ENCODE measurements around the gene KIRREL1. TPM values are rescaled to one million over a fixed set of nuclear protein-coding genes. Genes with fewer than 3 reads are reported as not detected.

The KIRREL1 gene
- total RNA-seq, 1 experiment from 2014 or later: 103 TPM

DNA sequence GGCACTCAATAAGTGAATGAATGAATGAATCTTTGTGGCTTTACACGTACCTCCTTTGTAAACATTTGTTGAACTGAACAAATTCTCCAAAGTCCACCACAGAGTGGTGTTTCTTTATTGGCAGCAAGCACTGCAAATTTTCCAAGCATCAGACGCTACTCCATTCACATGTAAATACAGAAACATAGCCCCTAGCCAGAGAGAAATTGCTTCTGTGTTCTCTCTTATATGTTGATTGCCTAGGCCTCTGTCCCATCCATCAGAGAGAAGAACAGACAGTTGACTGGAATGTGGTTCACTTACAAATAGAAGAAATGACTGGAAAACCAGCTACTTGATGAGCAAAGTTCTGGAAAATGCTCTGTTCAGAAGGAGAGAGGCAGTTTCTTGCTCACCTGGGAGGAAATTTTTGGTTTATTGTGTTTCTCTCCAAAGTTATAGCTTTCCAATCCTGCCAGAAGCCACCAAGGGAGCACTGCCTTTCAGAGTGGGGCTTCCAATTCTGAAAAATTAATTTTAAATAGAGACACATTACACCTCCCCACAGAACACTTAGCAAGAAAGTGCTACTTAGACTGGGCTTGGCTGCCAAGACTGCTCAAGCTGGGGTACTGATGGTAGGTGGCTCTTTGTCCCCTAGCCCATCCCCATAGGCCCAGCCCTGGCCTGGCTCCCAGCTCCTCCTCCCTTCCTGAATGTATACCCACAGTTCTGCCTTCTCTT lies 18.1 kb upstream of the KIRREL1 start:
- DNase-seq (ENCODE audit: low read depth): no peak

GRCh38 chr1:157976888-157977287 lies 16.6 kb upstream of the KIRREL1 start:
- DNase-seq (ENCODE audit: low read depth): no peak

- no peak for DNase-seq (ENCODE audit: low read depth)
Measured at GRCh38 chr1:157978586-157979403, 14.7 kb upstream of the KIRREL1 start.

GRCh38 chr1:157982136-157982535 lies 11.3 kb upstream of the KIRREL1 start:
- DNase-seq (ENCODE audit: low read depth): no peak

DNA sequence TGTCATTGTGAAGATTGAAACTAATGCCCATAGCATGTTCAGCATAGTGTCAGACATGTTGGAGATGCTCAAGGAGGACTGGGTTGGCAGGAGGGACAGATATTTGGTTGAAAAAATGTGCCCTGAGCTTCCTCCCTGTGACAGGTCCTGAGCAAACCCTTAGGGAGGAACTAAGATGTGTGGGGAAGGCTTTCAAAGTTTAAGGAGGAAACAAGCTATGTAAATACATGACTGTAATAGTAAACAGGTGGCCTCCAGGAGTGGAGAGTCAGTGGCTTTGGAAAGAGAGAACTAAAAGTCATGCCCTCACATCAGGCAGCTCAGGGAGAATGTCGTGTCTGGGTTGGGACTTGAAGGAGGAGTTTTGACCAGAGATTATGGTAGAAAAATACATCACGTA lies 9.7 kb upstream of the KIRREL1 start:
- DNase-seq (ENCODE audit: low read depth): no peak

DNA sequence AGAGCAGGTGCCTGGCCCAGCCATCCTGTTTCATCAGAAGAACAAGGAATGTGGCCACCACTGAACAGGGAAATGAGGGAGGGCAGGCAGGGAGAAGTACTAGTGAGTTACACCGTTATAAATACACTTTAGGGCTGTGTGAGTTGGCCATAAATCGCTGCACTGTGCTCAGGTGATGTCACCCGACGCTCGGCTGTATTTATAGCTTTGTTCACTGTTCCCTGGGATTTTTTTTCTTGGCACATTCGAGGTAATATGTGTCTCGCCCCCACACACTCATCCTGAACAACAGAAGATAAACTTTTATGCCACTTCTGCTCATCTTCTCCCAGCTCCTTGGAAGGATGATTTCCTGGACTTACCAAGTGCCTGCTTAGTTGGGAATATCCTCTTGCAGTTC lies 9.0 kb upstream of the KIRREL1 start:
- DNase-seq (ENCODE audit: low read depth): no peak

DNA sequence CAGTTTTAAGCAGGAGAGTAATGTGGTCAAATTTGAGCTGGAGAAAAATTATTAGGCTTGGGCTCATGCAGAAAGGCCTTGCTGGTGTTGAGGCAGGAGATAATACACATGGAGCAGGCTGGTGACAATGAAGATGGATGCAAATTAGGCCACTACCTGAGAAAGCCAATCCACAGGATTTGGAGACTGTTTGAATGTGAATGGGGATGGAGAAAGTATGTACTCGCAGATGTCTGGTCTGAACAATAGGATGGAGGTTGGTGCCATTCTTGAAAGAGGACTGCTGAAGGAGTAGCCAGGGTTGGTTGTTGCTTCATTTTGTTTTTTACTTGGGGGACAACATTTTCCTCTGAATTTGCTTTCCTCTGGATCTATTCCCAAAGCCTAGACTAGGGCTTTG lies 8.0 kb upstream of the KIRREL1 start:
- DNase-seq (ENCODE audit: low read depth): no peak

DNA sequence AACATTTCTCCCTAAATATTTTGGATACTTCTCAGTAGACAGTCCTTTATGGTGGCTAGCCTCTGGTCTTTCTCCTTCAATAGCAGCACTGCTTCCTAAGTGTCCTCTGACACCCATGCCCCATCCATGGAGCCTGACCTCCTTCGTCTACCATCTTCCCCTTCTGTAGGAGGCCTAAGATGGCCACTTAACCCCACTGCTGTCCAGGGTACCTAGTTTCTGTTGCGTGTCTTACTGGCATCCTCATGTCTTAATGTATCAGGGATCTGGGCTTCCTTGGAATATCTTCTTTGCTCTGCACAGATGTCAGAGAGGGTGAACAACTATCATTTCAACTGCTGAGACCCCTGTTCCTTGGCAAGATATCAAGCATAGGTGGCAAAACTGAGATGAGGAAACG lies 5.4 kb upstream of the KIRREL1 start:
- DNase-seq (ENCODE audit: low read depth): no peak

DNA sequence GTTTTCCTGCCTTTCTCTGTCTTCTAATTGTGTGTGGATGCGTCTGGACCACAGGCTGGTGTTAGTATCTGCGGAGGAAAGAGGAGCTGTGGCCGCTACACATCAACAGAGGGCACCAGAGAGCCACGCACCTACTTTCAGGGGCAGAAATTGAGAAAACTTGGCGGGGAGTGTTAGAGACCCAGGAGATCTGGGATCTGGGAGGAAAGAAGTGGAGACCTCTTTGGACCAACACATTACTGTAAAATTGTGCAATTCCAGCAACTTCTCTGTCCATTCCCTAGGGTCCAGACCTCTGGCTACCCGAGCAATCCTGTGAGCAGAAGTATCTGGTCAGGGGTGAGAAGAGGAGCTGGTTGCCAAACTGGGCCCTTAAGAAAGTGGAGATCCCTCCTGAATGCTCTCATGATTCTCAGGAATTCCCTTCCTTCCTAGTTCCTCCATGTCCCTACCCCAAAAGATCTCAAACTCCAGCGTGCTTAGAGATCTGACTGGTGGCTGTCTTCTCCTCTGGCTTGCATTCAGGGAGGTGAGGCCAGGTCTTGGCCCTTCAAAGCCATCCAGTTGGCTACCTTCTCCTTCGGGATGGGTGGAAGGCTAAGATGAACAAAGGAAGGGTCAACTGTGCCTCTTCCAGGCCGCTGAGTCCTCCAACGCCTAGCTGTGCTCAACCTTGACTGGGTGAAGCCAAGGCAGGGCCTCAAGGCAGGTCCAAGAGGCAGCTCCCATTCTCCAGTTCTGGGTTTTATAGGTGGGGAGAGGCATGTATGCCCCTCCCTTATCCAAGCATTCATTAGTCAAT lies 1.2 kb upstream of the KIRREL1 start:
- peak; percentile 65 for DNase-seq (ENCODE audit: low read depth)

GRCh38 chr1:157992833-157993146 lies 655 bp upstream of the KIRREL1 start:
- DNase-seq (ENCODE audit: low read depth): no peak

DNA sequence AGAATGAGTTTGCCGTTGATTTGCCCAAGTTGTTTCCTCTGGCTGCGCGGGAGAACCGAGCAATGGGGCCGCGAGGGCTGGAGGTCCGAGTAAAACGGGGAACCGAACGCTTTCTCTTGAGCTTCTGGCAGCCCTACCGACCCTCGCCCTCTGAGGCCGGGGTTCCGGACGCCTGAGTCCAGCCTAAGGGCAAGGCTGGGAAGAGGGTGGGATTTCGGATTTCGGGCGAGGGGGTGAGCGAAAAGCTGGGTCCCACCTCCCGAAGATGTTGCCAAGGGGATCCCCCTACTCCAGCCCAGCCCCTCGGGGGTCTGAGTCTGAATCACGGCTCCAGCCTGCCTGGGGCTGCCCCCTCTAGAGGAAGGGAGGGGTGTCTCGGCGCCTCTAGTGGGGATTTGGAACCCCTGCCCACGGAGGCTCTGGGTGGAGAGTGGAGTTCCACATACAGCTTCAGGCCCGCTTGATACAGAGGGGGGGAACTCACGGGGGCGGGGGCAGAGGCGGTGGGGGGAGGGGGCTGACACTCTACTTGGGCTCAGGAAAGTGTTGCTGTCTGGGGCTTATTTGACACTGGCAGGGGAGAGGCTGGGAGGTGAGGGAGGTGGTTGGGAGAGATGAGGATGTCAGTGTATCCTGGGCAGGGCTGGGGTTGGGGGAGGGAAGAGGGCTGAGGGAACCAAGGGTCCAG lies 617 bp downstream of the KIRREL1 start:
- no peak for DNase-seq (ENCODE audit: low read depth)

DNA sequence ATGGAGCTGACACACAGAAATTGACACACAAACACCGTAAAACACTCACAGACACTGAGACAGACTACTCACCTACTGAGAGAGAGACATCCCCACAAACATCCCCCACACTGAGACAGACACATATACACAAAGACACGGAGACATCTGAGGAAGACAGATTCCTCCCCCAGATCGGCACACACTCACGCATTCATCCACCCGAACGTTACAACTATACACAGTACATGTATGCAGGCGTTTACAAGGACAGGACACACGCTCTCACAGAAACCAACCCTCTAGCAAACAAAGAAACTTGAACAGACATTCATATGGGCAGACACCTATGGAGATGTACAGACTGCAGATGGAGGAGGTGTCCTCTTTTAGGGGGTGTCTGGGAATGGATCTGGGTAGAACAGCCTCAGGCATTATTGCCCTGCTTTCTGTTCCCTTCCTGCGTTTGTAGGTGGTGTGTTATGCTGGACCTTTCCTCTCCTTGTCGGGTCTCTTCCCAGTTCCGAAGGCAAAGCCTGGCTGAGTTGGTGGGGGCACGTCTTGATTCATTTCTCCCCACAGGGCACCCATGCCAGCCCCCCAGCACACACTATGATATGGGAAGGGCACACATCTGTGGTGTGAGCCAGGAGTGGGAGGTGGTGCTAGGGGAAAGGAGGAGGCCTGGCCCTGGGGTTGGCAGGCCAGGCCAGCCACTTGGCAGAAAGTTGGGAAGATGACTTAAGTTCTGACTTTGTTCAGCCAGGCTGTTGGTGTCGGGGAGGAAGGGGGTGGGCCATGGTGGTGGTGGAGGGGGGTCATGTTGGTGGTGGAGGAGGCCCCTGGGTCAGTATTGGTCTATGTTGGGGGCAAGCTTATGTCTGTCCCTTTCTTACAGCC lies 1.5 kb downstream of the KIRREL1 start:
- peak; percentile 47 for DNase-seq (ENCODE audit: low read depth)

- no peak for DNase-seq (ENCODE audit: low read depth)
Measured at GRCh38 chr1:157995583-157996169, 2.2 kb downstream of the KIRREL1 start.

- DNase-seq (ENCODE audit: low read depth): no peak
Measured at GRCh38 chr1:157996433-157996832, 3.0 kb downstream of the KIRREL1 start.

DNA sequence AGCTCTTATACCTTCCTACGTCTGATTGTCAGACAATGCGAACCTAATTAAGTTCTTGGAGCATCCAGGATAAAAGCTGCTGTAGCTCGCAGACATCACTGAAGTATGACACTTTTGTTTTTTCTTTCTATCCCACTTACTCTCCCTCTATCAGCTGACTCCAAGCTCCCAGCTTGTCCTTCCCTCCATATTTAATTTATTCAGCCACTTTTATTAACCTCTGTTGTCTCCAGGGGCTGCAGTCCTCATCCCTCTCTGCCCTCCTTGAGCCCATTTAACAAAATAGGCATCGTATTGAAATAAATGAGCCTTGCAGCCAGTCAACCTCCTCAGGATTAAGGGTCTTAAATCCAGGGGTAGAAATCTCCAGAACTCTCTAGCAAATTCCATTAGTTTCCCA lies 7.1 kb downstream of the KIRREL1 start:
- no peak for DNase-seq (ENCODE audit: low read depth)

DNA sequence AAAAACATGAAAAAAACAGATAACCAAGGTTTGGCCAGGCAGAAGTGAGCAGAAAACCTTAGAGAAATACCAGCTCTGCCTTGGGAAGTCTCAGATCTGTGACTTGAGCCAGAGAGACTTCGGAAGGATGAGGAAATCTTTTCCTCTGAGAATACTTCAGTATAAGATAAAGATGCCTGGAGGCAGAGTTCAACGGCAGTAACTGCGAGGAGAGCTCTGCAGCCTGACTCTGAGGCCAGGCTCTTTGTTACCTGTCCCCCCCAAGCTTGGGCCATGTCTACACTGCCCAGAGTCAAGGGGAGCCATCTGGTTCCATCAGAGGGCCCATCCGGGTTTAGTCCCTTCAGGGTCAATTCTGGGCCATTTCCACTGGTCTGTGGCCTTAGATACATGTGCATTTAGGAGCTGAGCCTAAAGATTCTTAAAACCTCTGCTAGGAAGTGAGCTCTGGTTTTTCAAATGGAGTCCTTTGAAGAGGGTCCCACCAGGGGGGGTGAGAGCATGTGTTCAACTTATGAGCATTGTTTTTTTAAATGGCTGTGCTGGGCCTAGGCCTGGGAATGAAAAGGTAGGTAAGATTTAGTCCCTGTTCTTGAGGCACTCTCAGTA lies 8.7 kb downstream of the KIRREL1 start:
- DNase-seq (ENCODE audit: low read depth): peak; percentile 75

- DNase-seq (ENCODE audit: low read depth): peak; percentile 88
Measured at GRCh38 chr1:158002631-158003405, 9.4 kb downstream of the KIRREL1 start.

- DNase-seq (ENCODE audit: low read depth): peak; percentile 84
Measured at GRCh38 chr1:158003406-158003800, 10.0 kb downstream of the KIRREL1 start.

DNA sequence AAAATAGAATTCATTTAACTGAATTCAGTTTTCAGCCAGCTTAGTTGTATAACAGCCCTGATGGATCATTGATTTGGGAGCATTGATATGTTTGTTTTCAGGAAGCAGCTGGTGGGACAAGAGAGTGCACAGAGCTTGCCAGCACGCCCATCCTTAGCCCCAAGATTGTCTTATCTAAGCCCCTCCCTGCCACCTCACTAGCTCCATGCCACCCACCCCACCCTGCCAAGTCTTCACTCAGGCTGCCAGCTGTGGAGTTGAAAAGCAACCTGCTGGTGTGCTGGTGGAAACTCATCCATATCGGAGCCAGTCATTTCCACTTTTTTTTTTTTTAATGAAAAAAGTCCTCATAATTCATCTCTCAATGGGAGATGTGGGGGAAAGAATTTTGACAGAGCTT lies 11.8 kb downstream of the KIRREL1 start:
- no peak for DNase-seq (ENCODE audit: low read depth)

All from M059J (cell line).